Endometrial microvascular endothelial cells (primary cell): ENCODE data around the gene TAF6L. TPM values are rescaled to one million over a fixed set of nuclear protein-coding genes. Genes with fewer than 3 reads are reported as not detected.
"Not testable (repeated sequence)": the region's sequence is repeated elsewhere in the genome, so short reads cannot be mapped to it uniquely, and the experiment has no call there.

Source experiments
- in situ Hi-C: cut with HindIII; loops from 2 replicates; pipeline ENCODE4 v1.10.0; 2017; ENCODE audit warnings: low sequenced_read_pairs, low pct_unique_long_range_greater_than_20kb; ENCODE audit errors: inconsistent ontology term
- total RNA-seq: library from RNA; depleted of rRNA; stranded (reverse); fragments of >200 nt; gene quantifications from one replicate; pipeline ENCODE4 v1.2.3, GENCODE V29; 2015; ENCODE audit errors: inconsistent ontology term

Gene TAF6L
- total RNA-seq, result 22.1 TPM

- in situ Hi-C loops, result no loop called here
Observed at GRCh38 chr11:62771144-62772021, at the start of gene TAF6L. Gene TAF6L, plus strand, starts transcription at chr11:62771396. Its CDS starts 4,388 bp downstream, at chr11:62775784.

- in situ Hi-C loops, result no loop called here
Observed at GRCh38 chr11:62721994-62722393, 49.2 kb upstream of the TAF6L start.

- in situ Hi-C loops, result no loop called here
Observed at GRCh38 chr11:62724171-62724570, 47.0 kb upstream of the TAF6L start.

GRCh38 chr11:62725646-62726045 lies 45.5 kb upstream of the TAF6L start:
- in situ Hi-C loops, result no loop called here

- in situ Hi-C loops, result no loop called here
Observed at GRCh38 chr11:62726156-62726914, 44.9 kb upstream of the TAF6L start.

GRCh38 chr11:62726915-62727164 lies 44.4 kb upstream of the TAF6L start:
- in situ Hi-C loops, result no loop called here

- in situ Hi-C loops, result no loop called here
Observed at GRCh38 chr11:62727165-62727871, 43.9 kb upstream of the TAF6L start, which contains the start of gene HNRNPUL2. Gene HNRNPUL2, minus strand, starts transcription at chr11:62727457. Its CDS starts 301 bp downstream, at chr11:62727156.

- in situ Hi-C loops, result no loop called here
Observed at GRCh38 chr11:62727872-62728170, 43.4 kb upstream of the TAF6L start.

GRCh38 chr11:62728171-62728988 lies 42.8 kb upstream of the TAF6L start, which contains the start of gene TTC9C:
Gene TTC9C, plus strand, starts transcription at chr11:62728486. Its CDS starts 363 bp downstream, at chr11:62728849.
- in situ Hi-C loops, result no loop called here

- in situ Hi-C loops, result not testable (repeated sequence)
Observed at GRCh38 chr11:62730076-62730475, 41.1 kb upstream of the TAF6L start.

- in situ Hi-C loops, result no loop called here
Observed at GRCh38 chr11:62732830-62733229, 38.4 kb upstream of the TAF6L start.

GRCh38 chr11:62737196-62737595 lies 34.0 kb upstream of the TAF6L start:
- in situ Hi-C loops, result no loop called here

GRCh38 chr11:62747475-62748160 lies 23.6 kb upstream of the TAF6L start:
- in situ Hi-C loops, result no loop called here

GRCh38 chr11:62749931-62750330 lies 21.3 kb upstream of the TAF6L start:
- in situ Hi-C loops, result not testable (repeated sequence)

- in situ Hi-C loops, result no loop called here
Observed at GRCh38 chr11:62752177-62752785, 18.9 kb upstream of the TAF6L start.

- in situ Hi-C loops, result no loop called here
Observed at GRCh38 chr11:62752994-62753735, 18.0 kb upstream of the TAF6L start.
